ENCODE measurements around the gene GALNT18.

The GALNT18 gene

GRCh38 chr11:11391796-11392463 lies 229.9 kb downstream of the GALNT18 start:
- in situ Hi-C loops (cut with HindIII; ENCODE audit: low pct_ligation_motif_present, low pct_unique_long_range_greater_than_20kb, low sequenced_read_pairs), result no loop called here
- DNase-seq, result peak; percentile 92

- no peak for DNase-seq
- in situ Hi-C loops (cut with HindIII; ENCODE audit: low pct_ligation_motif_present, low pct_unique_long_range_greater_than_20kb, low sequenced_read_pairs), result no loop called here
Observed at GRCh38 chr11:11391169-11391568, 230.6 kb downstream of the GALNT18 start.

GRCh38 chr11:11390068-11390771 lies 231.6 kb downstream of the GALNT18 start:
- DNase-seq, result no peak
- in situ Hi-C loops (cut with HindIII; ENCODE audit: low pct_ligation_motif_present, low pct_unique_long_range_greater_than_20kb, low sequenced_read_pairs), result no loop called here

GRCh38 chr11:11389238-11389637 lies 232.6 kb downstream of the GALNT18 start:
- in situ Hi-C loops (cut with HindIII; ENCODE audit: low pct_ligation_motif_present, low pct_unique_long_range_greater_than_20kb, low sequenced_read_pairs), result no loop called here

GRCh38 chr11:11387622-11388305 lies 234.0 kb downstream of the GALNT18 start:
- in situ Hi-C loops (cut with HindIII; ENCODE audit: low pct_ligation_motif_present, low pct_unique_long_range_greater_than_20kb, low sequenced_read_pairs), result no loop called here
- no peak for DNase-seq

More at GRCh38 chr11:11389238-11389637, 232.6 kb downstream of the GALNT18 start:
- DNase-seq, result no peak

- in situ Hi-C loops (cut with HindIII; ENCODE audit: low pct_ligation_motif_present, low pct_unique_long_range_greater_than_20kb, low sequenced_read_pairs), result no loop called here
- no peak for DNase-seq
Observed at GRCh38 chr11:11387207-11387606, 234.6 kb downstream of the GALNT18 start.

- DNase-seq, result no peak
- in situ Hi-C loops (cut with HindIII; ENCODE audit: low pct_ligation_motif_present, low pct_unique_long_range_greater_than_20kb, low sequenced_read_pairs), result no loop called here
Observed at GRCh38 chr11:11384829-11385228, 237.0 kb downstream of the GALNT18 start.

- DNase-seq, result no peak
- in situ Hi-C loops (cut with HindIII; ENCODE audit: low pct_ligation_motif_present, low pct_unique_long_range_greater_than_20kb, low sequenced_read_pairs), result no loop called here
Observed at GRCh38 chr11:11383995-11384394, 237.8 kb downstream of the GALNT18 start.

GRCh38 chr11:11382858-11383532 lies 238.8 kb downstream of the GALNT18 start:
- in situ Hi-C loops (cut with HindIII; ENCODE audit: low pct_ligation_motif_present, low pct_unique_long_range_greater_than_20kb, low sequenced_read_pairs), result no loop called here
- DNase-seq, result no peak

GRCh38 chr11:11381471-11382105 lies 240.2 kb downstream of the GALNT18 start:
- DNase-seq, result no peak
- in situ Hi-C loops (cut with HindIII; ENCODE audit: low pct_ligation_motif_present, low pct_unique_long_range_greater_than_20kb, low sequenced_read_pairs), result no loop called here

- no peak for DNase-seq
- in situ Hi-C loops (cut with HindIII; ENCODE audit: low pct_ligation_motif_present, low pct_unique_long_range_greater_than_20kb, low sequenced_read_pairs), result no loop called here
Observed at GRCh38 chr11:11380883-11381282, 240.9 kb downstream of the GALNT18 start.

GRCh38 chr11:11380340-11380739 lies 241.5 kb downstream of the GALNT18 start:
- no peak for DNase-seq
- in situ Hi-C loops (cut with HindIII; ENCODE audit: low pct_ligation_motif_present, low pct_unique_long_range_greater_than_20kb, low sequenced_read_pairs), result no loop called here

GRCh38 chr11:11379661-11380060 lies 242.1 kb downstream of the GALNT18 start:
- in situ Hi-C loops (cut with HindIII; ENCODE audit: low pct_ligation_motif_present, low pct_unique_long_range_greater_than_20kb, low sequenced_read_pairs), result no loop called here
- DNase-seq, result no peak

GRCh38 chr11:11378184-11378940 lies 243.4 kb downstream of the GALNT18 start:
- no peak for DNase-seq
- in situ Hi-C loops (cut with HindIII; ENCODE audit: low pct_ligation_motif_present, low pct_unique_long_range_greater_than_20kb, low sequenced_read_pairs), result no loop called here

- in situ Hi-C loops (cut with HindIII; ENCODE audit: low pct_ligation_motif_present, low pct_unique_long_range_greater_than_20kb, low sequenced_read_pairs), result no loop called here
Observed at GRCh38 chr11:11374358-11375148, 247.3 kb downstream of the GALNT18 start.

GRCh38 chr11:11373934-11374333 lies 247.9 kb downstream of the GALNT18 start:
- no peak for DNase-seq
- in situ Hi-C loops (cut with HindIII; ENCODE audit: low pct_ligation_motif_present, low pct_unique_long_range_greater_than_20kb, low sequenced_read_pairs), result no loop called here

More at GRCh38 chr11:11374358-11375148, 247.3 kb downstream of the GALNT18 start:
- DNase-seq, result no peak

- DNase-seq, result no peak
- in situ Hi-C loops (cut with HindIII; ENCODE audit: low pct_ligation_motif_present, low pct_unique_long_range_greater_than_20kb, low sequenced_read_pairs), result no loop called here
Observed at GRCh38 chr11:11372461-11372860, 249.3 kb downstream of the GALNT18 start.
